Measurements from ENCODE around the gene WWC1. TPM values are rescaled to one million over a fixed set of nuclear protein-coding genes. Genes with fewer than 3 reads are reported as not detected.

WWC1 gene
- polyA plus RNA-seq, 1 experiment: 5.2 TPM

DNA sequence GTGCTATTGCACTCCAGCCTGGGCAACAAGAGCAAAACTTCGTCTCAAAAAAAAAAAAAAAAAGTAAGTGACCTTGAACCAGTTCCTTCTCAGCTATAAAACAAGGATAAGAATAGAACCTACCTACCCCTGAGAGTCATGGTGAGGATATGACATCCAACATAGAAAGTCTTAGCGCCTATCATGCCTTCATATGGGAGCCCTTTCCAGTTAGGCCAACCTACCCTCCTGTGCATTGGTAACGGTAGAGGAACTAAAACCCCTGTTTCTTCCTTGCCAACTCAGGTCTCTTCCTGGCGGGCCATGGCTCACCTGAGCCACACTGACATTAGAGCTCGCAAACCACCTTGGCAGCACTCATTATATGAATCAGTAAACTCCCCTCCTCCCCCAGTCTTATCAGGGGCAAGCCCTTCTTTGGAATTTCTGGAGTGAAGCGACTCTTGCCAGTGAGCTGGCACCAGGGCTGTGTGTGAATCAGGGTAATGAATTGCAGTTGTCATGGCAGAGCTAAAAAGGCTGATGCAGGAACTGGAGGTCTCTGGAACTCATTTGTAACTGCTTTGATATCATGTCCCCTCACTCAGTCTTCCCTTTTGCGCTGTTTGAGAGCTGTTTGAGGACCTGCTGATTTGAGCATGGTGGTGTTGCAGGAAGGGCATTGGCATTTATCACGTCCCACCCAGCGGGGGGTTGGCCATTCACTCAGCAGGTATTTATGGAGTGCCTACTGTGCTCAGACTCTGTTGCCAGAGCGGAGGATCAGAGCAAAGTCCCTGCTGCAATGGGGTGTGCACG is 10.3 kb downstream of the WWC1 start:
- no peak overlapping the region for H3K27ac ChIP-seq (ENCODE audit: low read depth, low read length)
- ChIA-PET CTCF (interaction anchor here (0.7 to 1.2 kb wide), 4 partner anchors 13 to 902 kb away, joined by 3 to 4 read pairs (median 4); no protein-coding TSS in a partner anchor), POLR2A (interaction anchor here (0.6 kb wide), 1 partner anchor 13 kb away, joined by 5 read pairs; no protein-coding TSS in a partner anchor)
- no peaks in the 10 kb centered on the region for H3K27me3 ChIP-seq (ENCODE audit: control insufficient read depth, insufficient read depth, low read length)
- TF ChIP-seq, protein P1, sequence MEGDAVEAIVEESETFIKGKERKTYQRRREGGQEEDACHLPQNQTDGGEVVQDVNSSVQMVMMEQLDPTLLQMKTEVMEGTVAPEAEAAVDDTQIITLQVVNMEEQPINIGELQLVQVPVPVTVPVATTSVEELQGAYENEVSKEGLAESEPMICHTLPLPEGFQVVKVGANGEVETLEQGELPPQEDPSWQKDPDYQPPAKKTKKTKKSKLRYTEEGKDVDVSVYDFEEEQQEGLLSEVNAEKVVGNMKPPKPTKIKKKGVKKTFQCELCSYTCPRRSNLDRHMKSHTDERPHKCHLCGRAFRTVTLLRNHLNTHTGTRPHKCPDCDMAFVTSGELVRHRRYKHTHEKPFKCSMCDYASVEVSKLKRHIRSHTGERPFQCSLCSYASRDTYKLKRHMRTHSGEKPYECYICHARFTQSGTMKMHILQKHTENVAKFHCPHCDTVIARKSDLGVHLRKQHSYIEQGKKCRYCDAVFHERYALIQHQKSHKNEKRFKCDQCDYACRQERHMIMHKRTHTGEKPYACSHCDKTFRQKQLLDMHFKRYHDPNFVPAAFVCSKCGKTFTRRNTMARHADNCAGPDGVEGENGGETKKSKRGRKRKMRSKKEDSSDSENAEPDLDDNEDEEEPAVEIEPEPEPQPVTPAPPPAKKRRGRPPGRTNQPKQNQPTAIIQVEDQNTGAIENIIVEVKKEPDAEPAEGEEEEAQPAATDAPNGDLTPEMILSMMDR (IDR thresholded peaks at IDR 0.05; ENCODE audit: low read depth, low read length): no peak
- H3K9me3 ChIP-seq (ENCODE audit: control insufficient read depth, insufficient read depth, low read length): no peaks in the 10 kb centered on the region
- no peak for DNase-seq (ENCODE audit: low read depth, low spot score)
- no peak overlapping the region for H3K4me3 ChIP-seq (ENCODE audit: low read depth, low read length)

- TF ChIP-seq, protein P1 (IDR thresholded peaks at IDR 0.05; ENCODE audit: low read depth, low read length): no peak
- DNase-seq (ENCODE audit: low read depth, low spot score): no peak
- ChIA-PET CTCF (interaction anchor here (5.9 kb wide), 1 partner anchor 9 kb away, joined by 74 read pairs; the partner anchor contains the start of gene WWC1), POLR2A (interaction anchor here (0.6 kb wide), 1 partner anchor 12 kb away, joined by 5 read pairs; no protein-coding TSS in a partner anchor)
- no peaks in the 10 kb centered on the region for H3K27me3 ChIP-seq (ENCODE audit: control insufficient read depth, insufficient read depth, low read length)
- H3K27ac ChIP-seq (ENCODE audit: low read depth, low read length): no peak overlapping the region
- H3K9me3 ChIP-seq (ENCODE audit: control insufficient read depth, insufficient read depth, low read length): no peaks in the 10 kb centered on the region
- no peak overlapping the region for H3K4me3 ChIP-seq (ENCODE audit: low read depth, low read length)
These were observed 11.3 kb downstream of the WWC1 start for GRCh38 chr5:168302785-168303184.

GRCh38 chr5:168303393-168304025 is 12.1 kb downstream of the WWC1 start:
- H3K4me3 ChIP-seq (ENCODE audit: low read depth, low read length): no peak overlapping the region
- no peaks in the 10 kb centered on the region for H3K27me3 ChIP-seq (ENCODE audit: control insufficient read depth, insufficient read depth, low read length)
- POLR2A ChIA-PET: no interaction called here
- TF ChIP-seq, protein P1 (IDR thresholded peaks at IDR 0.05; ENCODE audit: low read depth, low read length): no peak
- H3K9me3 ChIP-seq (ENCODE audit: control insufficient read depth, insufficient read depth, low read length): no peaks in the 10 kb centered on the region
- no peak for DNase-seq (ENCODE audit: low read depth, low spot score)
- H3K27ac ChIP-seq (ENCODE audit: low read depth, low read length): no peak overlapping the region
- CTCF ChIA-PET: interaction anchor here (5.9 kb wide), 1 partner anchor 10 kb away, joined by 74 read pairs; the partner anchor contains the start of gene WWC1

GRCh38 chr5:168304349-168304748 is 12.9 kb downstream of the WWC1 start:
- Histone ChIP-seq H3K4me3 (ENCODE audit: low read depth, low read length) (no peak overlapping the region), H3K27me3 (ENCODE audit: control insufficient read depth, insufficient read depth, low read length) (no peaks in the 10 kb centered on the region), H3K27ac (ENCODE audit: low read depth, low read length) (no peak overlapping the region), H3K9me3 (ENCODE audit: control insufficient read depth, insufficient read depth, low read length) (no peaks in the 10 kb centered on the region)
- ChIA-PET POLR2A (no interaction called here), CTCF (interaction anchor here (5.9 kb wide), 1 partner anchor 10 kb away, joined by 74 read pairs; the partner anchor contains the start of gene WWC1)
- DNase-seq (ENCODE audit: low read depth, low spot score): no peak
- TF ChIP-seq, protein P1 (IDR thresholded peaks at IDR 0.05; ENCODE audit: low read depth, low read length): no peak

DNA sequence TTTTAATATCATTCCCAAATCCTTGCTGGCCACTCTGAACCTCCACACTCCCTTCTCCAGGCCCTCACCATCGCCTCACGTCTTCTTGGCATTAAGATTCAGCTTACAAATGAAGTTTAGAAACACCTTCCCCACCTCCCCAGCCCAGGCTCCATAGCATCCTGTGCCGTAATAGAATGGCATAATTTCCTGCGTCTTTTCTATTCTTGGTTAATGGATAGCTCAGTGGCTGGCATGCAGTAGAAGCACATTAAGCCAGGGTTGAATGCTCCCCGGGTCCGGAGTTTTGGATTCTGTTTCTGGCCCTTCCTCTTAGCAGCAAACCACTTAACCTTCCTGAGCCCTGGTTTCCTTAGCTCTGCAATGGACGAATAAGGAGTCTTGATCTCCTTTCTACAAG is 13.8 kb downstream of the WWC1 start:
- CTCF ChIA-PET: interaction anchor here (5.9 kb wide), 1 partner anchor 11 kb away, joined by 74 read pairs; the partner anchor contains the start of gene WWC1
- POLR2A ChIA-PET: no interaction called here
- TF ChIP-seq, protein P1 (IDR thresholded peaks at IDR 0.05; ENCODE audit: low read depth, low read length): no peak

More for the DNA sequence above, 13.8 kb downstream of the WWC1 start:
- Histone ChIP-seq H3K27me3 (ENCODE audit: control insufficient read depth, insufficient read depth, low read length) (no peaks in the 10 kb centered on the region), H3K27ac (ENCODE audit: low read depth, low read length) (no peak overlapping the region), H3K4me3 (ENCODE audit: low read depth, low read length) (no peak overlapping the region), H3K9me3 (ENCODE audit: control insufficient read depth, insufficient read depth, low read length) (no peaks in the 10 kb centered on the region)
- DNase-seq (ENCODE audit: low read depth, low spot score): no peak
